ENCODE data around the gene PHB1. TPM values are rescaled to one million over a fixed set of nuclear protein-coding genes. Genes with fewer than 3 reads are reported as not detected.

Gene PHB1
- total RNA-seq, 1 donor = 117 TPM

- no peak for DNase-seq (ENCODE audit: low read depth)
- H3K4me3 ChIP-seq (ENCODE audit: low read depth, low read length) = no peak overlapping the region
- TF ChIP-seq CTCF (IDR thresholded peaks at IDR 0.05; ENCODE audit: insufficient read depth, low read depth, low read length) = no peak
These were observed 25.9 kb upstream of the PHB1 start for GRCh38 chr17:49440581-49440980.

- DNase-seq (ENCODE audit: low read depth) = no peak
- TF ChIP-seq CTCF (IDR thresholded peaks at IDR 0.05; ENCODE audit: insufficient read depth, low read depth, low read length) = no peak
- H3K4me3 ChIP-seq (ENCODE audit: low read depth, low read length) = no peak overlapping the region
These were observed 25.2 kb upstream of the PHB1 start for GRCh38 chr17:49439673-49440571.

GRCh38 chr17:49439305-49439672, 24.6 kb upstream of the PHB1 start:
- no peak for TF ChIP-seq CTCF (IDR thresholded peaks at IDR 0.05; ENCODE audit: insufficient read depth, low read depth, low read length)
- no peak for DNase-seq (ENCODE audit: low read depth)
- H3K4me3 ChIP-seq (ENCODE audit: low read depth, low read length) = no peak overlapping the region

GRCh38 chr17:49438436-49439278, 24.0 kb upstream of the PHB1 start:
- no peak for TF ChIP-seq CTCF (IDR thresholded peaks at IDR 0.05; ENCODE audit: insufficient read depth, low read depth, low read length)
- no peak overlapping the region for H3K4me3 ChIP-seq (ENCODE audit: low read depth, low read length)
- no peak for DNase-seq (ENCODE audit: low read depth)

GRCh38 chr17:49437696-49438435, 23.2 kb upstream of the PHB1 start:
- H3K4me3 ChIP-seq (ENCODE audit: low read depth, low read length) = no peak overlapping the region
- no peak for TF ChIP-seq CTCF (IDR thresholded peaks at IDR 0.05; ENCODE audit: insufficient read depth, low read depth, low read length)
- DNase-seq (ENCODE audit: low read depth) = no peak

GRCh38 chr17:49436174-49436573, 21.5 kb upstream of the PHB1 start:
- no peak overlapping the region for H3K4me3 ChIP-seq (ENCODE audit: low read depth, low read length)
- no peak for TF ChIP-seq CTCF (IDR thresholded peaks at IDR 0.05; ENCODE audit: insufficient read depth, low read depth, low read length)
- no peak for DNase-seq (ENCODE audit: low read depth)

Data from fibroblast of villous mesenchyme (primary cell).